KMS-11 (cell line): ENCODE results near the gene TRAIP.

Experiments used
- H2AFZ ChIP-seq: fragments of 200-600 bp; sonication (generic); 2 replicates; pipeline ENCODE4 v1.6.1; 2016; ENCODE audit warnings: antibody characterized with exemption, mixed run types, low read depth
- H3K27ac ChIP-seq: fragments of 200-600 bp; sonication (generic); 2 replicates; pipeline ENCODE4 v1.6.1; 2016; ENCODE audit warnings: mild to moderate bottlenecking, mixed run types
- H3K27me3 ChIP-seq: fragments of 200-600 bp; sonication (generic); 2 replicates; pipeline ENCODE4 v1.6.1; 2017; ENCODE audit warnings: mild to moderate bottlenecking, low read depth, mixed run types, moderate library complexity; ENCODE audit not compliant: insufficient read depth
- H3K36me3 ChIP-seq: fragments of 200-600 bp; sonication (generic); 2 replicates; pipeline ENCODE4 v1.6.1; 2017; ENCODE audit warnings: mild to moderate bottlenecking, mixed run types; ENCODE audit not compliant: insufficient read depth
- H3K4me1 ChIP-seq: fragments of 200-600 bp; sonication (generic); 2 replicates; pipeline ENCODE4 v1.6.1; 2016; ENCODE audit warnings: mild to moderate bottlenecking, low read depth, mixed run types; ENCODE audit not compliant: poor library complexity, severe bottlenecking
- H3K4me2 ChIP-seq: fragments of 200-600 bp; sonication (generic); 2 replicates; pipeline ENCODE4 v1.7.0; 2016; ENCODE audit warnings: mild to moderate bottlenecking, mixed run types
- H3K4me3 ChIP-seq: fragments of 200-600 bp; sonication (generic); IDR thresholded peaks from 2 replicates; pipeline ENCODE4 v1.6.1; 2017; ENCODE audit warnings: low read depth, low read length, mixed read lengths; ENCODE audit not compliant: insufficient read depth
- H3K79me2 ChIP-seq: fragments of 200-600 bp; sonication (generic); 2 replicates; pipeline ENCODE4 v1.6.1; 2016; ENCODE audit warnings: low read depth, mixed run types; ENCODE audit not compliant: insufficient read depth
- H3K9ac ChIP-seq: fragments of 200-600 bp; sonication (generic); 2 replicates; pipeline ENCODE4 v1.6.1; 2016; ENCODE audit warnings: mild to moderate bottlenecking, mixed run types
- H4K20me1 ChIP-seq: fragments of 200-600 bp; sonication (generic); 2 replicates; pipeline ENCODE4 v1.6.1; 2016; ENCODE audit warnings: mild to moderate bottlenecking, mixed run types; ENCODE audit not compliant: insufficient read depth
- TF ChIP-seq, protein P1 (sequence below): fragments of 200-600 bp; sonication (generic); conservative IDR thresholded peaks from 2 replicates; pipeline ENCODE4 v1.6.1; 2017; ENCODE audit warnings: low read depth, mild to moderate bottlenecking, antibody characterized with exemption, low read length, moderate library complexity, mixed read lengths

Gene TRAIP

DNA sequence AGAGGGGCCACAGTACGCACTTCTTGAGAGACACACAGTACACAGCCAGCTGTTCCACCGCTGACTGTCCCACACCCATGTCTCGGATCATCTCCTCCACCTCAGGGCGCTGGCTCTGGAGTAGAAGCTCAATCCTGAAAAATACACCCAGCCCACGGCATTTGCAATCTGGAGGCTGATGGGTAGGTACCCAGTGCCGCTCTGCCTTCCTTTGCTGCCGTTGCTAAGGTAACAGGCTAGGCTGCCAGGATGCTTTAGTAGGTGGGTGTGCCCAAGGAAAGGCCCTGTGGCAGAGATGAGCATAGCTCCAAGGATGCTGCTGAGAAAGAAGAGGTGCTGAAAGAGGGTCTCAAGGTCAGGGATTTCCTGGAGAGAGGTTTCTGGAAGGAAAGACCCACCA, 14.6 kb downstream of the TRAIP start:
- no peak overlapping the region for H2AFZ ChIP-seq
- no peak overlapping the region for H3K4me2 ChIP-seq
- H3K4me3 ChIP-seq = no peak overlapping the region
- H3K27ac ChIP-seq = no peak overlapping the region
- no peak overlapping the region for H3K9ac ChIP-seq
- no peaks in the 10 kb centered on the region for H3K4me1 ChIP-seq
- H4K20me1 ChIP-seq = no peaks in the 10 kb centered on the region
- H3K27me3 ChIP-seq = no peaks in the 10 kb centered on the region
- H3K36me3 ChIP-seq = no peaks in the 10 kb centered on the region
- TF ChIP-seq, protein P1, sequence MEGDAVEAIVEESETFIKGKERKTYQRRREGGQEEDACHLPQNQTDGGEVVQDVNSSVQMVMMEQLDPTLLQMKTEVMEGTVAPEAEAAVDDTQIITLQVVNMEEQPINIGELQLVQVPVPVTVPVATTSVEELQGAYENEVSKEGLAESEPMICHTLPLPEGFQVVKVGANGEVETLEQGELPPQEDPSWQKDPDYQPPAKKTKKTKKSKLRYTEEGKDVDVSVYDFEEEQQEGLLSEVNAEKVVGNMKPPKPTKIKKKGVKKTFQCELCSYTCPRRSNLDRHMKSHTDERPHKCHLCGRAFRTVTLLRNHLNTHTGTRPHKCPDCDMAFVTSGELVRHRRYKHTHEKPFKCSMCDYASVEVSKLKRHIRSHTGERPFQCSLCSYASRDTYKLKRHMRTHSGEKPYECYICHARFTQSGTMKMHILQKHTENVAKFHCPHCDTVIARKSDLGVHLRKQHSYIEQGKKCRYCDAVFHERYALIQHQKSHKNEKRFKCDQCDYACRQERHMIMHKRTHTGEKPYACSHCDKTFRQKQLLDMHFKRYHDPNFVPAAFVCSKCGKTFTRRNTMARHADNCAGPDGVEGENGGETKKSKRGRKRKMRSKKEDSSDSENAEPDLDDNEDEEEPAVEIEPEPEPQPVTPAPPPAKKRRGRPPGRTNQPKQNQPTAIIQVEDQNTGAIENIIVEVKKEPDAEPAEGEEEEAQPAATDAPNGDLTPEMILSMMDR = no peak
- H3K79me2 ChIP-seq = no peaks in the 10 kb centered on the region

DNA sequence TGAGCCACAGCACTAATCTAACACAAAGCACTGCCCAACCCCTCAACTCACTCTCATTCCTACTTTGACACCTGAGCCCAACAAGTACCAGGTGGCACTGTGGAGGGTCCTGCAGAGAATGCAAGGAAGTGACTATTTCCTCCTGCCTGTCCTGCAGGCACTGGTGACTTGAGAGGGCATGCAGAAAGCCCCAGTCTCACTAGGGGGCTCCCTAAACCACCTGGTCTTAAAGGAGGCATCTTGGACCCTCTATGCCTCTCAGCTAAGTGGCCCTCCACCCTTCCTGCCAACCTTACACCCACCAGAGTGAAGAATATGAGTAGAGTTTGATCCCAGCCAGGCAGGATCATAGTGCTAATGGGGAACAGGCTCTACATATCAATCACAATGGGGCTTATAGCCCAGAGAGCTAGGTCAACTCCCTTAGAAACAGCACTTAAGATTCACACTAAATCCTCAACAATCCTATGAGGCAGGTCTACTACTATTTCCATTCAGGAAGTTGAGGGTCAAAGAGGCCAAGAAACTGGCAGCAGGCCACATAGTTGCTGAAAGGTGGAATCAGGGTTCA, 15.2 kb downstream of the TRAIP start:
- no peaks in the 10 kb centered on the region for H3K4me1 ChIP-seq
- no peaks in the 10 kb centered on the region for H3K27me3 ChIP-seq
- H3K27ac ChIP-seq = no peak overlapping the region
- TF ChIP-seq, protein P1 = peak; percentile 27; the same call in 1 of the 2 replicates
- H4K20me1 ChIP-seq = no peaks in the 10 kb centered on the region
- no peaks in the 10 kb centered on the region for H3K79me2 ChIP-seq
- H3K9ac ChIP-seq = no peak overlapping the region
- no peak overlapping the region for H3K4me2 ChIP-seq
- H3K4me3 ChIP-seq = no peak overlapping the region
- no peak overlapping the region for H2AFZ ChIP-seq
- H3K36me3 ChIP-seq = no peaks in the 10 kb centered on the region

- Histone ChIP-seq H3K36me3 (no peaks in the 10 kb centered on the region), H3K9ac (no peak overlapping the region), H3K4me1 (no peaks in the 10 kb centered on the region), H3K27me3 (no peaks in the 10 kb centered on the region), H4K20me1 (no peaks in the 10 kb centered on the region), H3K27ac (no peak overlapping the region), H3K4me3 (no peak overlapping the region), H2AFZ (no peak overlapping the region), H3K79me2 (no peaks in the 10 kb centered on the region), H3K4me2 (no peak overlapping the region)
- TF ChIP-seq, protein P1 = no peak
Measured at GRCh38 chr3:49840388-49840787, 16.0 kb downstream of the TRAIP start.

DNA sequence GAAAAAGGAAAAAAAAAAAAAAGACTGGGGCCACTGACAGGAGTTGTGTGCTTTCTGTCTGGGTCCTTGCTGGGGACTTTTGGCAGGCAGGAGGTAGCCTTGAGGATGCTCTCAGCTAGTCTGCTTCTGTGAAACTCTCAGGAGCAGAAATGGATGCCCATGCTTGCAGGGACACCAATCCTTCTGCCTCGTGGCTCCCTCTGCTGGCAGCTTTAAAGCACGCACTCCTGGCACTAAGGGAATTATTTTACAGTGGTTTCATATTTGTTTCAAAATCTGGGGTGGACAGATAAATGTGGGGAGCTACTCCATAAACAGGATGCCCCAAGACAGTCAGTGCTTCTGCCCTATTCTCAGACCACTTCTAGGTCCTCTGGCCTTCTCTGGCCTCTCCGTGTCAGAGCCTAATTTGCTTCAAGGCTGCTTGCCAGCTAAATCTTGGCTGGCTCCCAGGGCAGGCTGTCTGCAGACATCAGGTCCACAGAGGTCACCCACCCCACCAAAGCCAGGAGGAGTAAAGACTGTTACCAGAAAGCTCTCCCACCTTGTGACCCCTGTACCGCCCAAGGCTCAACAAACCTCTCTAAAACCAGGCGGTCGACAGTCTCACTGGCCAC, 17.1 kb downstream of the TRAIP start:
- no peaks in the 10 kb centered on the region for H3K4me1 ChIP-seq
- H3K27ac ChIP-seq = no peak overlapping the region
- H2AFZ ChIP-seq = no peak overlapping the region
- TF ChIP-seq, protein P1 = peak; percentile 75
- H3K4me2 ChIP-seq = no peak overlapping the region
- H3K36me3 ChIP-seq = no peaks in the 10 kb centered on the region
- H3K79me2 ChIP-seq = no peaks in the 10 kb centered on the region
- no peak overlapping the region for H3K9ac ChIP-seq
- H3K27me3 ChIP-seq = no peaks in the 10 kb centered on the region
- H3K4me3 ChIP-seq = no peak overlapping the region
- H4K20me1 ChIP-seq = no peaks in the 10 kb centered on the region
